Umbilical cord (tissue), 2 donors: ENCODE results near the gene FILIP1L. TPM values are rescaled to one million over a fixed set of nuclear protein-coding genes. Genes with fewer than 3 reads are reported as not detected.
A peak's percentile ranks its signal among the peaks of the same experiment; 100 is the strongest.
"Not testable (repeated sequence)": the region's sequence is repeated elsewhere in the genome, so short reads cannot be mapped to it uniquely, and the experiment has no call there.

ENCODE experiments used
- DNase-seq: peaks from one replicate; pipeline ENCODE4 v3.0.0-alpha.2; 2015; ENCODE audit warnings: low spot score
- total RNA-seq: library from RNA; depleted of rRNA; stranded (reverse); fragments of >200 nt; gene quantifications from one replicate; pipeline ENCODE4 v1.2.3, GENCODE V29; 2014; ENCODE audit warnings: low replicate concordance; ENCODE audit not compliant: insufficient read depth

The FILIP1L gene
- total RNA-seq, 1 donor from 2014 or later = 189 TPM

DNA sequence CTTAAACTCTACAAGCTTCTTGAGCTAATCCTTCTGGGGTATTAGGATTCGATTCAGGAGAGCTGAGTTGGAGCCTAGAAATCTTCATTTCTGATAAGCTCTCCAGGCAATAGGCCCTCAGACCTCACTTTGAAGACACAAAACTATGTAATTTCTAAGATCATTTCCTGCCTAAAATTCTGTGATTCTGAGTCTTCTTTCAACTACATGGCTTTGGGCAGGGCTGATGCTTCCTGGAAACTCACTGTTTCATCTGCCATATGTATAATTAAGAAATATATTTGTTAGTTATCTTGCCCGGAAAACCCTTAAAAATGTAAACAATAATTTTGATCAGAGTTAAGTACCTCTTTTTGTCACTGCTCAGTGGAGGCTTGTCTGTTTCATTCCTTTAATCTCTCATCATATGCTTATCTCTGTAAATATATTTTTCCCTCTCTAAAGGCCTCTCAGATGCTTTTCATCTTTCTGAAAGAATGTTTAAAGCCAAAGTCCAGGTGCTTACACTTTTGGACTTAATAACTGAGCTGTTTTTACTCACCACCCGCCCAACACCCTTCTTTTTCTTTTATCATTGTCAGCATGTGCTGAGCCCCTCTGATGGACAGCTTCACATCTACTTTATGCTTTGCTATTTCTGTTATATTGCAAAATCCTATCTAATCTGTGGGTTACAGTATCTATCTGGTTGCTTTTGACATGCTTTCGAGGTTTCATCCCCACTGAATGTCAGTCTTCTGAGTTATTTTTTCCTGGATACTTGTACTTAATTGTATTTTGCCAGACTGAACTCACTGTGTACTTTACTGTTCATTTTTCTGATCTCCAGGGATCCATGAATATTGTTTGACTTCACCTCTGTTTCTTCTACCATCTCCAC, 38.2 kb downstream of the FILIP1L start:
- peak; percentile 83 for DNase-seq

DNA sequence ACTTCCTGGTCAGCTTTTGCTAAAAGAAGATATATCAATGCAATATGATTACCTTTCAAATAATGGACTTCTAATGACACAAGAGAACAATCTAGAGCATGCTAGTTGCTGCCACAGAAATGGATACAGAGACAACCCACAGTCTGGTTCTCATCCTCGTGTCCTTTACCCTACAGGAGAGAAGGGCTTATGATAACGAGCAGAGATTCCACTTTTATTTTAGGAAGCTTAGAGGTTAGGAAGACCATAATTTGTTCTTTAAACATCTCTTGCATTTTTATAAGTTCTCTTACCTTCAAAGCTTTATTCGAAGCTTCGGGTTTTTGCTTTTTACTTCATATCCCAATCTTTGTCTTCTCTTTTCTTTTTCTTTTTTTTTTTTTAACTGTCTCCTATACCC, 39.1 kb downstream of the FILIP1L start:
- peak; percentile 69 for DNase-seq

DNA sequence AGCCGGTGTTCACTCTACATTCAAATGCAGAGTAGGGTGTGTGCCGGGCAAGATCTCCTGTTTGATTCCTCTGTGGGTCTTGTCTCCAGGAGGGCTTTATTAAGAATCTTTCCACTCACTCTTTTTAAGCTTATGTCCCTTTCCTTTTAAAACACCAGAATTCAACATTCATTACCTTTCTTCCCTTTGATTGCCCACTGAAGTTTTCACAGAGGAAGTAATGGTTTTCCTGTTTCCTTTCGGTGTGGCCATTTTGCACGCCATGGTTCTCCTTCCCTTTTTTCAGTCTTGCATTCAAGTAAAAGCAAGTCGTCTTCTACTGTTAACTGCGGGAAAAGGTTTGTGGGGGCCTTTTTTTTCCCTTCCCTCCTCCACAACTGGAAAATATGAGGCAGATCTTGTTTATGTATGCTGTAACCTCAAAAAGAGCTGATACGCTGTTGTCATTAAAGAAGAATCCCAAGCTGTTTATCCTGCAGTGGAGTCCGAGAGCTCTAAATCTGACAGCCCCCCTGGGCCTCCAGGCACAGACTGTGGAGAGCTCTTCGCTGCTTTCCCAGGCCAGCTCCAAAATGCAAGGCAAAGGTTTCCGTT, 40.5 kb downstream of the FILIP1L start:
- peak; percentile 97 for DNase-seq

DNA sequence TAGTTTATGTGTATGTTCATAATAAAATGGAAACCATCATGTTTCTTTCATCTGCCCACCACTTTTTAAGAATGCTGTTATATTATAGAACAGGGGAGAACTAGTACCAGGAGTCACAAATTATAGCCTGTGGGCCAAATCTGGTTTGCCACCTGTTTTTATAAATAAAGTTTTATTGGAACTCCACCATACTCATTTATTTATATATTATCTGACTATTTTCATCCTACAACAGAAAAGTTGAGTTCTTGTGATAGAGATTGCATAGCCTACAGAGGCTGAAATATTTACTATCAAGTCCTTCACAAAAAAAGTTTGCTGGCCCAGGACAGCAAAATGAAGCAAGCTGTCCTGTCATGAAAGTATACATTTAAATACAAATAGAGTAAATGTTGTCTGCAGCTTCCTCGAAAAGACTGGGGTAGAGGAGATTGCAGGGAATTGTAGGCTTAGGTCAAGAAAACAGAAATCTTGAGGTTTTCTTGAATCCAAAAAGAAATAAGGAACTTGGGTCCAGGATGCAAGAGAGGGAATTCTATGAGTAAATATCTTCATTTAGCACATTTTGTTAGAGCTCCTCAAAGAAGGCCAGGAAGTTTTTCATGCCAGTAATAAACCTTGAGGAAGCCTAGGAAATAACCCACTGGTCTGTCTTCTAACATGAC, 41.1 kb downstream of the FILIP1L start:
- no peak for DNase-seq

DNA sequence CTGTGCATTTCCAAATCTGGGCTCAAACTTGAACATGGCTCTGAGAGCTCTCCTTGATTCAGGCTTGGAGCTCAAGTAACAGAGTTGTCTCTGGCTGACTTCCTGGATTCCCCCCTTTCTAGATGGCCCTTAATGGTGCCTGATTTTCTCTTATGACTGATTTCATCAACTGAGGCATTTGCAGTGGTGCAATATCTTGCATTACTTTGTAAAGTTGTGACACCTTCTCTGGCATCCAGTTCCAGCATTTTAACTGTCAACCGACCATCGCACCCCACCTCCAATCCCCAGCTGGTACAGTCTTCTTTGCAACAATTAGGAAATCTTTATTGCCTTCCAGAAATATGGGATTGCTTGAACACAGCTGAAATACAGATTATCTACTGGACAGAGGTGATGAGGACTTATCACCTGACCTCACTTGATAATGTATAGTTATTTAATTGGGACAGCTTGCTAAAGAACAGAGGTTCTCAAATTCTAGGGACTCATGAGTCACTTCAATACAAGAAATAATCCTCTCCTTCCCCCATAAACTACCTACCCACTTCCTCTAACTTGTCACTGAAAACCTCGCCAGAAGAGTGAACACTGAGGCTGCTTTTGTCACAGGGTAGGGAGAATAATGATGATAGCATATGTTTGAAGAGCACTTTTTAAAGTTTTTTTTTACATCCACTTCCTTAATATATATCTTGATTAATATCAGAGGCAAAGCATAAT, 41.8 kb downstream of the FILIP1L start:
- DNase-seq = no peak

DNA sequence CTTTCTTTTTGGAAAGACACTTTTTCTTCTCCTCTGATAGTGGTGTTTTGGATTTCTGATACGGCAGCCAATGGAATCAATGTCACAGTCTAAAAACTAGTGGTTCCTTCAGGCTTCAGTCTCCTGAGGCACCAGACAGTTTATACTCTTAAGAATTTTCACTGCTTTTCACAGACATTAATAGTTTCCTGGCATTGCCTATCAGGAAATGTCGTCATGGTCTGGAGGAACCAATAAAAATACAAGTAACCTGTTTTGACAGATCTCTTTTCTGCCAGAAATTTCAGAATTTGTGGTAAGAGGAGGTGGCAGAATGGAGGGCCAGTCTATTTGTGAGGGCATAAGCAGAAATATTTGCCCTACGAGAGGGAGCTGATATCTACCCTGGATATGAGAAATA, 44.8 kb downstream of the FILIP1L start:
- DNase-seq = peak; percentile 32

DNA sequence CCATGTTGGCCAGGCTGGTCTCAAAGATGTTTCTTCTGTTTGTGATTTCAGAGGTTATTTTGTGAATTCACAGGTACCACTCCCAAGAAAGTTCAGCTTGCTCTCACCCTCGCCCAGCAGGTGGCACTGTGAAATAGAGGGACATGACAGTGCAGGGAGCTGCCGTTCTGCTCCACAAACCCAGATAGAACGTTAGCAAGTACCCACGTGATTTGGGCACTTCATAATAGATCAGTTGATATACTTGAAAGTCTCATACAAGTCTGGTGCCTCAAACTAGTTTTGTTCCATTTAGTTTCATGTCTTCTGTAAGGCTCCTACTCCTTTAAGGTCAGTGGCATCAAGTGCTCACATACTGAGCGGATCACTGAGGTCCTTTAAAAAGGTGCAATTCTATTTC, 45.5 kb downstream of the FILIP1L start:
- peak; percentile 78 for DNase-seq

DNA sequence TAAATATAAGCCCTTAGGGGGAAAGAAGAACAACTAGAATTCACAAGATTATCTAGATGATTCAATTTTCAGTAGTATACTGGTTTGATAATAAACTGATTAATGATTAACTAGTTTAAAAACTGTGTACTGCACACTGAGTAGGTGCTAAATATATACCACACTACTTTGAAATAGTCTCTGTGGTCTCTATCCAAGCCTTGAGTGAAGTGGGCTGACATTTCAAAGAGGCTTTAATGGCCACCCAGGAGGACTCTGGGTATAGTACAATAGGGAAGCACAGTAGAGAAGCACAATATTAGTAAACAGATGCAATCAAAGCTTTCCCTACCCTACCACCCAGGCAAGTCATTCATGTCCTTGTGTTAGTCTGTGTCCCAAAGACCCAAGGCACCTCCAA, 46.7 kb downstream of the FILIP1L start:
- no peak for DNase-seq

DNA sequence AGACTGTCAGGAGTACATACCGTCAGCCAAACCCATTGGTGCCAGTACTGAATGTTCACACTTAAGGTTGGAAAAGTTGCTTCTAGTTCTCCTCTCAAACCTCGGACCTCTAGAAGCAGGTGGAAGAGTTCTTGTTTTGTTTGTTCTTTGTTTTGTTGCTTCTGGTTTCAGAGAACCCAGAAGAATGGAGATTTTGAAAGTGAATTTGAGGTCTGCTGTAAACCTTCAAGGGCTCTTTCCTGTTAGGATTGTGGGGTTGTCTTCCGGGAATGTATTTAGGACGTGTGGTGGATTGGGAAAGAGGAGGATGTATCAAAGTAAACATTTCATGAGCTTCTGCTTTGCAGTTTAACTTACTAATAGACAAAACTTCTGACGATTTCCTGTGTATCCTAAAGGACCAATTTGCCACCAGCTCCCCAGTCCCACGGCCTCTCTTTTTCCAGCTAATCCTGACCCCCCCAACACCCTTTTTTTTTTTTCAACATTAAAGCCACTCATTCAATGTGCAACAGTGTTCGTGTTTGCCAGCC, 50.3 kb downstream of the FILIP1L start:
- no peak for DNase-seq

DNA sequence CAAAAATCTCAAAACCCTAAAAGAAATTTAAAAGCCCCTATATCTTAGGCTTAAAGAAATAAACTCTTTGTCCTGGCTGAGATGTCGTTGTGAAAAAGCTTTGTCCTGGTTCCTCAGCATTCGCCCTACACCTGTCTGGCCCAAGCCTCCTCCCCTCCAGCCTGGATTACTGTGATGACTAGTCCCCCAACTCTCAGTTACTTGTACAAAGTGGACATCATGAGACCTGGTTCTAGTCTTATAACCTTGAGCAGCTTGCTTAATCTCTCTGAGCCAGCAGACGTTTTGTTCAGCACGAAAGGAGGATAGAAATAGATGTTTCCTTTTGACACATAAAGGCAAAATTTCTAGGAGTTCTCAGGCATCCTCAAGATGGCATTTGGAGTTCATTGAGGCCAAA, 51.6 kb downstream of the FILIP1L start:
- DNase-seq = no peak

DNA sequence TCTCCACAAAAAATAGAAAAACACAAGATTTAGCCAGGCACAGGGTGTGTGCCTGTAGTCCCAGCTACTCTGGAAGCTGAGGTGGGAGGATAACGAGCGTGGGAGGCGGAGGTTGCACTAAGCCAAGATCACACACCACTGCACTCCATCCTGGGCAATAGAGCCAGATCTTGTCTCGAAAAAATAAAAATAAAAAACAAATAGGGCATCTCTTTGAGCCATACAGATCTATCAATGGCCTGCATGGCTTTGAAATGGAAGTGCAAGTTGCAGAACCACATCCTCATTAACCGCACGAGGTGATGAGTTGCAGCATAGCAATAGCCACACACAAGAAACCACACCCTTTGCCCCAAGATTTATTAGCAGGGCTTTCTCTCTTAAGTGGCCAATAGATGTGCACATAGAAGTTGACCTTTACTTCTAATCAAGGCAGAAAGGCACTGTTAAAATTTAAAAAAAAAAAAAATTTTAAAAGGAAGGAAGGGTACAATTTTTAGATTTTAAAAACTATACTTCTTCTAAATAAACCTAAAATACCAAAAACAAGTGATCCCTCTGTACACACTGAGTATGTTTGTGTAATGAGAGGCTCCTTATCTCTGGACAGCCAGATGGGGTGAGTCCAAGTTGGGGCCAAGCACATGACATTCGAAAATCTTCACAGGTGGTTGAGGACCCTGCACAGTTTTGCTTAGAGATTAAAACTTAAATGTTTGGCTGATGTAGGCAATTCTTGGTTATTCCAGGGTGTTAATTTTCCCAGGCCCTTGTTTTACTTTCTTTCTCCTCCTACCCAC, 53.4 kb downstream of the FILIP1L start:
- no peak for DNase-seq

DNA sequence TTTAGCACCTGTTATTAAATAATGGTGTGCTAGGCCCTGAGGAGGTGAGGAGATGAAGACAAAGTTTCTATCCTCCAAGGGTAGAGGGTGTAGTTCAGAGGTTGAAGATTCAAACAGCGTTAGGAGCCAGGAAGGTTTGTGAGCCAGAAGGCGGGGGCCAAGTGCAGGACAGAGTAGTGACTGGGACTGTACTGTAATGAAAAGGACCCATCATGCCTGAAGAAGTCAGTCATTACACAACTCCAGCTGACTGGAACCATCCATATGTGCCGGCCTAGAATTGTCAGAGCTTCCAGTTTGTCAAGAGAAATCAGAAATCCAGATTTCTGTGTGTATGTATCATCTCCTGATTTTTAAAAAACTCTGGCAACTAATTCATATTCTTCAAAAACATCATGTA, 54.8 kb downstream of the FILIP1L start:
- DNase-seq = no peak

DNA sequence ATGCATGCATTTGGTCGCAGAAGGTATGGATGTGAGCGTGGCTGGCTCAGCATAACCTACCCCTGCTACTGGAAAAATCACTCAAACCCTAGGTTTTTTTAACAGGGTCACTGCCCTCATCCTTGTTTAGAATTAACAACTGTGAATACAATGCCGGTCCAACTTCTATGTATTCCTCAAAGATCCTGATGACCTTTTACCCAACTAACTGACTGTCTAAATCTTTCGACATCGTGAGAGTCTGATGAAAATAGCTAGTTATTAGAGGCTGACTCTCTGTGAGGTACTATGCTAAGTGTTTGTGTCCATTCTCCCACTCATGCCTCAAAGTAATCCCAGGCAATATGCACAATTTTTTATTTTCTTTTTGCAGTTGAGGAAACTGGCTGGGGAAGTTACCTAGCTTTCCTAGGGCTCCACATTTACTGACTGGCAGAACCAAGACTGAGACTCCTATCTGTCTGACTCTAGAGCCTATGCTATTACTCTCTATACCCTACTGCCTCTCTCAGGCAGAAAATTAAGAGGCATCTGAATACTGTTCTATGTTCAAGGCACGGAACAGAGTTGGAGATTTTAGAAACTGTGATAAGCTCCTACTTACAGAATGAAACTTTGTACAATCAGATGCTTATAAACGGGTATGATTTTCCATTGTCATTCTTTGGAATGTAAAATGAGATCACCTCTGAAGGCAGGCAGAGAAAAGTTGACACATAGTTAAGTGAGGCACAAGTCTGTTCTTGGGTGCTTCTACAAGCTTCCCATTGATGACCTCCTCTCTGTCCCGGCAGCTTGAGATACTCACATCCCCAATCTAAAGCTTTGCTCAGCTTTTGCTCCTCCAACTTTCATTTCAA, 56.4 kb downstream of the FILIP1L start:
- no peak for DNase-seq

DNA sequence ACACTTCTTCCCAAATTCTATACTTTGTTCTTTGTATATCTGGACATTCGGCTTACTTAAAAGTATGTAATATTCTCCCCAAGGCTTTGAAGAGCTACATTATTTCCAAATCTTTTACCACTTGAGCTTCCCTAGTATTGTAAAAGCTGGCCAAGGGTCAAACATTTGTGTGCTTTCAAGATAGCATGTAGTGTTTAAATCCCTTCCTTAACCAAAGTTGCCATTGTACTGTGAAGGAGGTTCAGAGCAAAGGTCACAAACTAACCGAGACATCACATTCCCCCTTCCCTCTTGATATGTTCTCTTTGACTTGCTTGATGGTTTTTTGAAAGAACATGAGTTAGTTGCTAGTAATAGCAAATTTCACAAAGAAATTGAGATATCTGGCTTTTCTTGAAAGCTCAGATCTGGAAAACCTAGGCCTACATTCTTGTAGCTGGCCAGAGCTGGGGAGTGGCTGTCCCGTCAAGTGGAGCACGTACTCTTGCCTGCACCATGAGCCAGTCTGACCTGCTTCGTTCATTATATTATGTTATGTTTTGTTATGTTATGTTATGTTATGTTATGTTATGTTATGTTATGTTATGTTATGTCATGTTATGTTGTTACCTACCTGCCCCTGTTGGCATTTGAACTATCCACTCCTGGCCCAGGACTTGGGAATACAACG, 60.2 kb downstream of the FILIP1L start:
- no peak for DNase-seq

DNA sequence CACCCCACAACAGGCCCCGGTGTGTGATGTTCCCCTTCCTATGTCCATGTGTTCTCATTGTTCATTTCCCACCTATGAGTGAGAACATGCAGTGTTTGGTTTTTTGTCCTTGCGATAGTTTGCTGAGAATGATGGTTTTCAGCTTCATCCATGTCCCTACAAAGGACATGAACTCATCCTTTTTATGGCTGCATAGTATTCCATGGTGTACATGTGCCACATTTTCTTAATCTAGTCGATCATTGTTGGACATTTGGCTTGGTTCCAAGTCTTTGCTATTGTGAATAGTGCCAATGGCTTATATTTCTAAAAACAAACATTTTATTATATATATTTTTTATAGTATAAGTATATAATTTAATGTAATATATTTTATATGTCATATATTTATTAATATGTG, 62.8 kb downstream of the FILIP1L start:
- not testable (repeated sequence) for DNase-seq

DNA sequence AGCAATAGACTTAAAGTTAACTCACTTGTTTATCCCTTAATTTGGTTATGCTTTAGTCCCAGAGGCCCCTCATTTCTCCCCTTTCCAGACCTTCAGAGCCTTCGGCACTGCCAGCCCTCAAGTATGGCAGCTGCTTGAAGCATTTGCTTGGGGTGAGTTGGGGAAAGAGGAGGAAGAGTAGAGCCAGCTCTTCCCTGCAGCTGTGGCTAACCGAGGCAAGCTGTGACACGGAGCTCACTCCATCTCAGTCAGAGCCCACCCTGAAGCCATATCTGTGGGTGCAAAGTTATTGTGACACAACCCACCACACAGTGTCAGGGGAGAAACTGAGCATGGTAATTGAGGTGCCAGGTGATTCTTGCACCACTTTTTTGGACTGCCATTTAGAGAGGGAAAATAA, 66.1 kb downstream of the FILIP1L start:
- DNase-seq = no peak

DNA sequence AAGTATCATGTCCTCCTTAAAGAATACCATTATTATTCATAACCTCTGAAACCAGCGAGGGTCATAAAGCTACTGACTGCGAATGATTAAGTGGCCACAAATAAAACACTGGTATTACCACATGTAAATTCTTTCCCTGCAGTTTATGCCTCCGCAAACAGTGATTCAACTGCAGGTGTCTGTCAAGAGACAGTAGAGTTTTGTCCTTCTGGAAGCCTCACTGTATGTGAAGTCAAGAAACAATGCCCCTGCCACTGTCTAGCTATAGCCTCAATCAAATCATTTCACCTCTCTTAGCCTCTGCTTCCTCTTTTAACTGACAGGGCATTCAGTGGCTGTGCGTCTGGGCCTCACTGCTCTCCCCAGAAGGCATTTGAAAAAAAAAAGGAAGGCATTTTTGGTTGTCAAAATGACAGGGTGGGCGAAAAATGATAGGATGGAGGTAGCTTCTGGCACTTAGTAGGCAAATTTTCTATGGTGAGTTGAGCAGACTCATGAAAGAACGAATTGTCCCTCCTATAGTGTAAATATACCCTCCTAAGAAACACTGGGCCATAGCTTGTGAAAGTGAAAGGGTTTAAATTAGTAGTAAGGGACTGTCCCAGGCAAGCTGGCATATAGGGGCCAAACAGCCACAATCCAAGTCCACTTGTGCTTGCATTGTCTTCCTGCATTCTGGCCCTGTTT, 66.7 kb downstream of the FILIP1L start:
- no peak for DNase-seq

DNA sequence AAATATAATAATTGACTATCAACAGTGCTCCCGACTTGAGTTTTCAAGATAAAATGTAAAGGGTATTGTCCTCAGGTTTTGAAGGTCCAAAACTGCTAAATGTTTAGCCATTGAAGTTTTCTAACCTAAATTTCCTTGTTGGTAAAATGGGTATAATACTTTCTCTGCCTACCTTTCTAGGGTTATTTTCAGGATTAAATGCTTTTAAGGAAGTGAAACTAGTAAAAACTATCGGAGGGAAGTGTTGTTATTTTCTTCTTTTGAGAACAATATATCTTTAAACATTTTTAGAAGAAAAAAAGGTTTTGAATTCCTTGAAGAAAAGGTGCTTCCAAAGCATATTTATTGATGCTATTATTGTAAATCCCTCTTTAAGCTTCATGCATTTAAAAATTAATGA, 67.3 kb downstream of the FILIP1L start:
- DNase-seq = no peak

DNA sequence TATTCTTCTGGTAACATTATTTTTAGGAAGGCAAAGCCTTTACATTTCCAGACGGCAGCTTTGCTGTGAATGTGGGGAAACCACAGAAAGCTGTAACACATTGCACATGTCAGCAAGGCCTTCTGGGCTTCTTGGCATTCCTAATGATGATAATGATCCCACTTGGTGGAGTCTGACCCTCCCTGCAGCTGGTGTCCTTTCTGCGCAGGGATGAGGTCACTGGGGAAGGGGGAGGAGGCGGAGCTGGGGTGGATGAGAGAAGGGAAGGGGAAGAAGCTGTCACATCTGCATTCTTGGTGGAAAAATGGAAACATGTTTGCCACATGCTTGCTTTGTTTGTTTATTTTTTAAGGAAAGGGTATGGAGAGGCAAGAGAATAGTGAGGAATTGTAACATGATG, 68.6 kb downstream of the FILIP1L start:
- DNase-seq = peak; percentile 61
